GM19452 (cell line): ENCODE results near the gene MOSPD3.

ENCODE experiments used
- ATAC-seq: cut with Tn5 transposase; IDR thresholded peaks from one replicate; pipeline ENCODE4 v1.9.1; 2021; ENCODE audit not compliant: unreplicated experiment

Gene MOSPD3

GRCh38 chr7:100575206-100575631 is 37.1 kb upstream of the MOSPD3 start:
- no peak for ATAC-seq

- no peak for ATAC-seq
Measured at GRCh38 chr7:100575746-100576383, 36.5 kb upstream of the MOSPD3 start.

DNA sequence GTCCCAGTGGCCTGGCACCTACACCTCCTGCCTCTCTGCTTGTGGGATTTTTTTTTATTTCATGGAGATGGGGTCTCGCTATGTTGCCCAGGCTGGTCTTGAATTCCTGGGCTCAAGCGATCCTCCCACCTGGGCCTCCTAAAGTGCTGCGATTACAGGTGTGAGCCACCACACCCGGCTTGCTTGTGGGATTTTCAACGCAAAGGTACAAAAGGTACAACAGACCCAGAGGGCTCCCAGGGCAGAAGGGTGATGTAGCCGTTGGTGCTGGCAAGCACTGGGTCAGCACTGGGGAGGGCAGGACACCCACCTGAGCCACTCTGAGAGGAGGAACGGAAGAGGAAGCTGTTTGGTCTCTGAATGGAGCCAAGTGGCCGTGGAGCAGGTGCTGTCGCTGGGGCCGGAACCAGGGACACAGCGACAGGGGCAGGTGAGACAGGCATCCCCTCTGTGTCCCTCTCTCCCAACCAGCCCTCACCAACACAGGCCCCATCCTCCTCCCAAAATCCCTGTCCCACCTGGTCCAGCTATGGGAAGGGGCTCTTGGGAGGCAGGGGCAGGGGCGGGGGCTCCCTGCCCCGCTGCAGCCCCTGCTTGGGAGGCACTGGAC is 35.9 kb upstream of the MOSPD3 start:
- no peak for ATAC-seq

DNA sequence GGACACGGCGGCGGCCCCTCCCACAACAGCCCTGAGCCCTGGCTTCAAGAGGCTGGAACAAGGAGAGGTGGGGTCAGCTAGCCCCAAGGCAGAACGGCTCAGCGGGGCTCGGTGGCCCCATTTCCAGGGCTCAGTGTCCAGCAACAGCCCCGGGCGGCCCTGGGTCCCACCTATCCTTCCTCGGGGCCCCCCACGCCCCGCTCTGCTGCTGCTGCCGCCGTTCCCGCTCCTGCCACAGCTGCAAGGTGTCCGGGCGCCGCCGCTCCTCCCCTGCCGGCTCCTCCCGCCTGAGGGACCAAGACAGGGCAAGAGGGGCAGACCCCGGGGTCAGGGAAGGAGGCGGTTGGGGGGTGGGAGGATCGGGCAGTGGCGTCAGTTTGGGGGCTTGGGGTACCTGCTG is 35.2 kb upstream of the MOSPD3 start:
- ATAC-seq = no peak

GRCh38 chr7:100577507-100577906 is 34.8 kb upstream of the MOSPD3 start:
- ATAC-seq = no peak

DNA sequence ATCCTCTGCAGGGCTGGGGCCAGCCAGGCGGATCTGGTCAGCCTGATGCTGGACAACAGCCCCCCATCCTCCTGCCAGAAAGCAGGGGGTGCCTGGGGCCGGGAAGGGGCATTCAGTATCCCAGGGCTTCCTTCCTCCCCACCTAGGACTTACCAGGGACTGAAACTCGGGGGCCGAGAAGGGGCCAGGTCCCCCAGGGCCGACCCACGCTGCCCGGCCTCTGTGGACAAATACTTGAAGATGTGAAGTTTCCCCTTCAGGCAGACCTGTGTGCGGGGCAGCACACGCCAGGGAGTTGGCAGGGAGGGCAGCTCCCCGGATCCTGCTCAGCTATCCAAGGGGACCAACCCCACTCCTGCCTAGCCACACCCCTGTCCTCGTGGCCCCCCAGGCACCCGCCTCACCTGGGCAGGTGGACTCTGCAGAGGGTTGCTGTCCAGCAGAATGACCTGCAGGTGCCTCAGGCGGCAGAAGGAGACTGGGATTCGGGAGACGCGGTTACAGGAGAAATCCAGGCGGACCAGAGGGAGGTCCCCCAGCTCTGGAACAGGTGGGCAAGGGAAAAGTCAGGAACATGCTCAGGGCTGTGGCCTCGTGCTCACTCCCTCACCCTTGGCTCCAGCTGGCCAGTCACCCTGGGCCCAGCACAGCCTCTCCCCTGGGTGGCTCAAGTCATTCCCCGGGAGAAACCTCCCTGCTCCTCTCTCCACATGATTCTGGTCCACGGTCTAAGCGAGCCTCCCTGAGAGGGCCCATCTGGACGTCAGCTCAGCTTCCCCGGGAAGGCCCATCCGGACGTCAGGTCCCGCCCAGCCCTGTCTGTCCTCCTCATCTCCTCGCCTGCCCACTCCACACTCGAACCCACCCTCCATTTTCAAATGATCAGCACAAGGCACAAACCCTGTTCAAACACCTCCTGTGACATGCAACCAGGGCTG is 33.8 kb upstream of the MOSPD3 start:
- ATAC-seq = no peak

GRCh38 chr7:100580466-100581283 is 31.7 kb upstream of the MOSPD3 start:
- no peak for ATAC-seq

DNA sequence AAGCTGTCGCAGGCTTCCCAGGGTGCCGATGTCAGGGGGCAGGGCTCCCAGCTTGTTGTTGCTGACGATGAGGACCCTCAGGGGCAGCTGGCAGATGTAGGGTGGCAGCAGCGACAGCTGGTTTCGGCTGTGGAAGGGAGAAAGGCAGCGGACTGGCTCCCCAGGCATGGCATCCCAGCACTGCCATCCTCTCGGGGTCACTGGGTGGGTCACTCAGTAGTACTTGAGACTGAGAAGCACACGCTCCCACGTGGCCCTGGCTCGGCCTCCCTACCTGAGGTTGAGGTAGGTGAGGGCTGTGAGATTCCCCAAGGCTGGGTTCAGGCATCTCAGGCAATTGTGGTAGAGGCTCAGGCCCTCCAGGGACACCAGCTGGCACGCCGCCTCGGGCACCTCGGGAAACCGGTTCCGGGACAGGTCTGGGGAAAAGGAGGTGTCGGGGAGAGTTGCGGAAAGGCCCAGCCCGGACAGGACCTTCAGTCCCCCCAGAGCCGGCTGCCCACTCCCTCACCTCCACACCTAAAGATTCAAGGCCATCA is 30.2 kb upstream of the MOSPD3 start:
- no peak for ATAC-seq

GRCh38 chr7:100582650-100583049 is 29.7 kb upstream of the MOSPD3 start:
- ATAC-seq = no peak

DNA sequence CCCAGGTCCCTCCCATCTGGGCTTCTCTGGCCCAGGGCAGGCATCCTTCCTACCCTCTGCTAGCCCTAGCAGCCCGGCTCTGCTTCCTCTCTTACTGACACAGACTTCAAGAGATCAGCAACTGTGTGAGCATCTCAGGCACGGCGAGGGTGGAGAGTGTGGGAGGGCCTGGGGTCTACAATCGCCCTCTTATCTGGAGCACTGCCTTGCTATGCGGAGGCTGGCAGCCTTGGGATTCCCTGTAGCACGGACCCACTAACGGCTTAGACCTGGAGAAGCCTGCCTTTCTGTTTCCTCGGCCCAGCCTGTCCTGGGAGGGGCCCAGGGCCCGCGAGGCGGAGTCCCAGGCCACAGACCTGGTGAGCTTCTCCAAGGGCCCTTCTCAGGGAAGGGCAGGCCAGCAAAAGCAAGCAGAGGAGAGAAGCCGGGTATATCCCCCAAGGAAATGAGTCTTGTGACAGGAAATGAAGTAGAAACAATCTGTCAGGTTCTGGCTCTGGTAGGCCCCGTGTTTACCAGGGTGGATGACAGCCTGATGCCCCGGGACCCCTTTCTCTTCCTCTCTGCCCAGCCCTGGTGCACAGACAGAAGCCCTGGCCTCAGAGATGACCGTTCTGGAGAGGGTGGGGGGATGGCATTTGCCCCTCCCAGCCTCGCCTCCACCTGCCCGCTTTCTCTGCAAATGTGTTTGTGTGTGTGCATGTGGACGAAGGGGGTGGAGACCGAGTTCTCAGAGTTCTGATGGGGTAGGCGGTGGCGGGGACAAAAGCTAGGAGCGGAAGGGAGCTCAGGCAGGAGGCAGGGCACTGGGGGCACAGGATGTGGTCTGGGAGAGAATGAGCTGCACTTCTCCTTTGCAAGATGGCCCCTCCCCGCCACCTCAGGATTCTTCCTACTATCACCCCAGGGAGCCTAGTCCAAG is 28.9 kb upstream of the MOSPD3 start:
- ATAC-seq = no peak

DNA sequence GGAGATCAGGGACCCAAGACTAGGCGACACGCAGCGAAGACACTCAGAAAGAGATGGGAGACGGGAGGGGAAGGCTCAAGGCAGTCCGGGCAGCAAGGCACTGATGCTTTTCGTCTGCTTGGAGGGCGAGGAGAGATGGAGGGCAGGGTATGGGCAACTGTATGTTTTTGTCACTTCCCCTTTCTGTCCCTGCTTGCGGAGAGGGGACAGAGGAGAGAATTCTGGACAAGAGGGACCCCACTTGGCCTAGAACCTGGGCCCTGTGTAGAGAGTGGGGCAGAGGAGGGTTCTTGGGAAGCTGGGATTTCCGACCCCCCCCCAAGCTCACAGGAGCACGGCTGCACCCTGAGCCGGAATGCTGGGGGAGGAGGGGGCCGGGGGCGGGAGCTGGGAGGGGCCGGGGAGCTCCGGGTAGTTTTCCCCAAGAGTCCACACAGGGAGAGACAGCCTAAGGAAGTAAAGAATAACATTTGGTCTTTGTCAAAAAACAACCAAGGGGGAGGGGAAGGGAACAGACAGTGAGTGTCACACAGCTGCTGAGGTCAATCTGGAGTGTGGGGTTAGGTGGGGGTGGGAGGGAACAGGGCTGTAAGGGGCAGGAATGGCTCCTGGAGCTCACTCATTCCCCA is 28.2 kb upstream of the MOSPD3 start:
- ATAC-seq = no peak

GRCh38 chr7:100584683-100585510 is 27.4 kb upstream of the MOSPD3 start:
- ATAC-seq = no peak

DNA sequence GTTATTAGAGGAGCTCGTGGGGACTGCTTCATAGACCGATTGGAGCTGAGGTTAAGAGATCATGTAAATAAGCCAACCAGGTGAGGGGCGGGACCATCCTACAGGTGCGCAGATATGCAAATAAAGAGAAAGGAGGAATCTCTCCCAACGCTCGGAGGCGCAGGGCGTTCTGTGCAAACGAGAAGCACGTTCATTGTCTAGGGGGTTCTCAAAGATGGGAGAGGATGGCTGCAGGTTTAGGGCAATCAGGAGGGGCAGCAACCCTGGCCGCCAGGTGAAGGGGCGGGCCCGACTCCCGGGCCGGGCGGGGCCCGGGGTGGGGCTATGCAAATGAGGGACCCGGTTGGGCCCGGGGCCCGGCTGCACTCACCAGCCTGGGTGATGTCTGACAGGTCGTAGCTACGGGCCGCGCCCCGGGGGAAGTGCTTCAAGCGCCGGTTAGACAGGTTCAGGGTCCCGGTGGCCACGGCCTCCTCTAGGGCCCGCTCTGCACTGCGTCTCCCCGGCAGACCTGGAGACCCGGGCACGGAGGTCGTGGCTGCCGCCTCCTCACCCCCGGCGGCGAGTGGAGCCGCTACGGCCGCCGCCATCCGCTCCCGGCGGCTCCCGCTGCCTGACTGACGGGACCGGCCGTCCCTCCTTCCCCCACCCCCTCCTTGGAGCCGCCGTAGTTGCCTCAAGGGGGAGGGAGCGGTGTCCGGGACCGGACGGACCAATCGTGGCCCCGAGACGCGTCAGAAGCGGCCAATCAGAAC is 26.7 kb upstream of the MOSPD3 start, which contains the start of gene LRCH4:
TSS of gene LRCH4 (minus strand) at position 619 of the 755 bp plus-strand sequence. CDS start at position 590, 29 bp downstream.
- ATAC-seq = peak; percentile 25

- peak; percentile 81 for ATAC-seq
Measured at GRCh38 chr7:100586266-100587025, 25.9 kb upstream of the MOSPD3 start, which contains the start of gene FBXO24. Gene FBXO24 (plus strand): TSS chr7:100586328. CDS start chr7:100586626, 298 bp downstream.

GRCh38 chr7:100588438-100588837 is 23.9 kb upstream of the MOSPD3 start:
- no peak for ATAC-seq

- no peak for ATAC-seq
Measured at GRCh38 chr7:100589341-100589947, 22.9 kb upstream of the MOSPD3 start.
